Activated CD4-positive, alpha-beta T cell treated with anti-CD3 and anti-CD28 coated beads, Interleukin-2, Interleukin-4, amounts not matched to agents 100 ng/mL and 50 ng/mL, durations not matched to agents 16 hours and 8 hours (primary cell): Measurements from ENCODE around the gene CLSTN1.
"Not testable (repeated sequence)": the region's sequence is repeated elsewhere in the genome, so short reads cannot be mapped to it uniquely, and the experiment has no call there.

Source experiments
- DNase-seq: peaks from one replicate; pipeline ENCODE4 v3.0.0-alpha.2; 2020; ENCODE audit warnings: low spot score

CLSTN1 gene

DNA sequence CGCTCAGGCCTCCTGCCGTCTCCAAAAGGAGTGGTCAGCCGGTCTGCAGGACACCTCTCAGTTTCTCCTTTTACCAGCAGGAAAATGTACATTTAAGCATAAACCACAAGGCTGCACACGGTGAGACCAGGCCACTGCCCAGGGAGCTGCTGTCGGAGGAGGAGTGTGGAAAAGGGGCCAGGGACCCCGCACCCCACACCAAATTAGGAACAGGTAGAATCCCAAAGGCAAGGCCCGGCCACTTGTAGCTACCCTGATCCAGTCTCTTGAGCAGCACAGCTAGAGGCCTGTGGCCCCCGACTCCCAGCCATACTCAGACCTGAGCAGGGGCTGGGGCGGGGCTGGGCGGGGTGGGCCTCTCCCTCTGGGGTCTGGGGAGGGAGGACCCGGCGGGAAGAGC lies 94.2 kb downstream of the CLSTN1 start:
- no peak for DNase-seq

DNA sequence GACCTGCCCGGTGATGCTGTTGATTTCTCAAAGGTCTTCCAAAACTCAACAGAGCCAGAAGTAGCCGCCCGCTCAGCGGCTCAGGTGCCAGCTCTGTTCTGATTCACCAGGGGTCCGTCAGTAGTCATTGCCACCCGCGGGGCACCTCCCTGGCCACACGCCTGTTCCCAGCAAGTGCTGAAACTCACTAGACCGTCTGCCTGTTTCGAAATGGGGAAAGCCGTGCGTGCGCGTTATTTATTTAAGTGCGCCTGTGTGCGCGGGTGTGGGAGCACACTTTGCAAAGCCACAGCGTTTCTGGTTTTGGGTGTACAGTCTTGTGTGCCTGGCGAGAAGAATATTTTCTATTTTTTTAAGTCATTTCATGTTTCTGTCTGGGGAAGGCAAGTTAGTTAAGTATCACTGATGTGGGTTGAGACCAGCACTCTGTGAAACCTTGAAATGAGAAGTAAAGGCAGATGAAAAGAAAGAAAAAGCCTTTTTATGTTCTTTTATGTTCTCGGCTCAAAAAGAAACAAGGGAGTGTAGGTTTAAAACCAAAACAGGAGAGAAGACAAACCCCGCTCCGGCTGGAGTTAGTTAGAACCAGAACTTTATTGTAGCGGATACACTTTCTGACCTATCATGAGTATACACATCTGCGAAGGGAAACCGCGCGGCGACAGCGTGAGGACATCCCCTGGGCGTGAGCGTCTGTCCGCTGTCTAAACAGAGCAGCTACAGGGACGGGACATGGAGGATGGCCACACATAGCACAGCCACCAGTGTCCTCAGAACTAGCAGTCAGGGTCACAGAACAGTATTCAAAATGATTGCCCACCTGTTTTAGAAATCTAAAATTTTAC lies 95.1 kb downstream of the CLSTN1 start:
- peak; percentile 77 for DNase-seq

DNA sequence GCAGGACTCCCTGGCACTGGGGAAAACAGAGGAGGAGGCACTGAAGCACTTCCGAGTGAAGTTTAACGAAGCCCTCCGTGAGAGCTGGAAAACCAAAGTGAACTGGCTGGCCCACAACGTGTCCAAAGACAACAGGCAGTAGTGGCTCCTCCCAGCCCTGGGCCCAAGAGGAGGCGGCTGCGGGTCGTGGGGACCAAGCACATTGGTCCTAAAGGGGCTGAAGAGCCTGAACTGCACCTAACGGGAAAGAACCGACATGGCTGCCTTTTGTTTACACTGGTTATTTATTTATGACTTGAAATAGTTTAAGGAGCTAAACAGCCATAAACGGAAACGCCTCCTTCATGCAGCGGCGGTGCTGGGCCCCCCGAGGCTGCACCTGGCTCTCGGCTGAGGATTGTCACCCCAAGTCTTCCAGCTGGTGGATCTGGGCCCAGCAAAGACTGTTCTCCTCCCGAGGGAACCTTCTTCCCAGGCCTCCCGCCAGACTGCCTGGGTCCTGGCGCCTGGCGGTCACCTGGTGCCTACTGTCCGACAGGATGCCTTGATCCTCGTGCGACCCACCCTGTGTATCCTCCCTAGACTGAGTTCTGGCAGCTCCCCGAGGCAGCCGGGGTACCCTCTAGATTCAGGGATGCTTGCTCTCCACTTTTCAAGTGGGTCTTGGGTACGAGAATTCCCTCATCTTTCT lies 96.7 kb downstream of the CLSTN1 start:
- DNase-seq = no peak

DNA sequence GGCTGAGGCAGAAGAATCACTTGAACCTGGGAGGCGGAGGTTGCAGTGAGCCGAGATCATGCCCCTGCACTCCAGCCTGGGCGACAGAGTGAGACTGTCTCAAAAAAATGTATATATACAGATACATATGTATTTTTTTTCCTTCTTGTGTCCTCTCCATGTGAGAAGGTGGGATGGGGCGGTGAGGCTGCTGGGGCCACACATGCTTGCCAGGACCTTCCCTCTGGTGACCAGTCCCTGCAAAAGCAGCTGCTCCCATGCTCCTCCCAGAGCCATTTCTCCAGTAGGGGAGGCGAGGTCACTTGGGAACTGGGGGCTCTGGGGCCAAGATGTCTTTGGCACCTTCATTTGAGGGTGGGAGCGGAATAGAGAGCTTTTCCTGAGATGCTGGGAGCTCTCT lies 97.4 kb downstream of the CLSTN1 start:
- DNase-seq = no peak

DNA sequence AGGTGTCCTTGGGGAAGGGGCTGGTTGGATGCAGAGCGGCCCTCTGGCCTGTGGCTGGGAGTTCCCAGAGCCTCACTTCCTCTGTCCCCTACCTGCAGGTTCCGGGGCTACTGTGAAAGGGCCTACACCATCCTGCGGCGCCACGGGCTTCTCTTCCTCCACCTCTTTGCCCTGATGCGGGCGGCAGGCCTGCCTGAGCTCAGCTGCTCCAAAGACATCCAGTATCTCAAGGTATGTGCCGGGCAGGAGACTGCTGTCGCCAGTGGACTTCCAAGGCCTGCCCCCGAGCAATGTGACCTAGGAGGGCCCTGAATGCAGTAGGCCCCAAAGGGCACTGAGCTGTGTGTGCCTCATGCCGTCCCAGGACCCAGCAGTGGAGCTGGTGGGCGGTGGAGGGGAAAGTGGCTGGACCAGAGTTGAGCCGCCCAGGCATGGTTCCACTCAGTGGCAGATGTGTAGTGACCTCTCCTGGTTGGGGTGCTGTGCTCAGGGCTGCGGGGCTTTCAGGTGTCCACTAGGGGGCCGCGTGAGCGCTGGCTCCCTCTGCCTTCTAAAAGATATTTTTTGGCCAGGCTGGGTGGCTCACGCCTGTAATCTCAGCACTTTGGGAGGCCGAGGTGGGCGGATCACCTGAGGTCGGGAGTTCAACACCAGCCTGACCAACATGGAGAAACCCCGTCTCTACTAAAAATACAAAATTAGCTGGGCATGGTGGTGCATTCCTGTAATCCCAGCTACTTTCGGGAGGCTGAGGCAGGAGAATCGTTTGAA lies 98.9 kb downstream of the CLSTN1 start:
- peak; percentile 70 for DNase-seq

DNA sequence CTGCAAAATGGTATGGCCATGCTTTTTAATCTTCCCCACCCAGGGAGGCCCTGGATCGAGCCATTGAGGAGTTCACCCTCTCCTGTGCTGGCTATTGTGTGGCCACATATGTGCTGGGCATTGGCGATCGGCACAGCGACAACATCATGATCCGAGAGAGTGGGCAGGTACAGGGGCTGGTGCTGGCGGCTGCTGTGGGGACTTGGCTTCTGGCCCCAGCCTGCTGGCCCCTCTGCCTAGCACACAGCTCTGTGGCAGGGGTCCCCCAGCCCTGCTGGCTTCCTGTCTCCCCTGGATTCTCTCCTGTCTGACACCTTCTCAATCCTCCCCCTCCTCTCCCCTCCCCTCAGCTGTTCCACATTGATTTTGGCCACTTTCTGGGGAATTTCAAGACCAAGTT lies 99.8 kb downstream of the CLSTN1 start:
- DNase-seq = no peak

DNA sequence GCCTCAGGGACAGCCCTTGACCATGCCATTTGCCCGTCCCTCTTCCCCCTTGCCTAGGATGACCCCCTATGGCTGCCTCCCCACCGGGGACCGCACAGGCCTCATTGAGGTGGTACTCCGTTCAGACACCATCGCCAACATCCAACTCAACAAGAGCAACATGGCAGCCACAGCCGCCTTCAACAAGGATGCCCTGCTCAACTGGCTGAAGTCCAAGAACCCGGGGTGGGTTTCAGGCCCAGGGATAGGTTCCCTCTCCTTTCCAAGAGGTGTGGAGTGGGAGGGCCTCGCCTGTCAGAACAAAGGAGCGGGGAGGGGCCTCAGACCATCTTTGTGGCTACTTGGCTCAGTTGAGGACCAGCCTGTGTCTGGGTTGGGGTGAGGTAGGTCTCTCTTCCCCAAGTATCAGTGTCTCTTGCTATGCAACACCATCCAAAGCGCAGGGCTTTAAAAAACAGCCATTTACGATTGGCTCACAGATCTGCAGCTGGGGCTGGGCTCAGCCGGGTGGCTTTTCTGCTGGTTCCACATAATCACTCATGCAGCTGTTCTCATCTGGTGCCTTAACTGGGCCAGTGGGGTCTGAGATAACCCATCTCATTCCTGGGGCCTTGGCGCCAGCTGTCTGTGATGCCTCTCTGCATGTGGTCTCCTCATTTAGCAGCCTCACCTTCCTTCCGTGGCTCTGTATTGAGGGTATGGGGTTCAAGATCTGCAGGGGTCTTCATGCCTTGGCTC lies 100.5 kb downstream of the CLSTN1 start:
- no peak for DNase-seq

DNA sequence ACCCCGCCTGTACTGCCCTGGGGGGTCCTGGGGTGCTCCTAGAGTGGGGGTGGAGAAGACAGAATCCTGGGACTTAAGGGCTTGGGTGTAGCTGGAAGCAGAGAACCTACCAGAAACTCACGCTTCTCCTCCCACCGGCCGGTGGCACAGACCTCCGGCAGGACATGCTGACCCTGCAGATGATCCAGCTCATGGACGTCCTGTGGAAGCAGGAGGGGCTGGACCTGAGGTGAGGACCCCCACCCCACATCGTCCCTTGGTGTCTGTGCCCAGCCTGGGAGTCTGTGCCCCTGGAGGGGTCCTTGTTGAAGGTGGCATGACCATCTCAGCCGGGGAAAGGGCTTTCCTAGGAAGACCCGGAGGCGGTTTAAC lies 101.4 kb downstream of the CLSTN1 start:
- no peak for DNase-seq

DNA sequence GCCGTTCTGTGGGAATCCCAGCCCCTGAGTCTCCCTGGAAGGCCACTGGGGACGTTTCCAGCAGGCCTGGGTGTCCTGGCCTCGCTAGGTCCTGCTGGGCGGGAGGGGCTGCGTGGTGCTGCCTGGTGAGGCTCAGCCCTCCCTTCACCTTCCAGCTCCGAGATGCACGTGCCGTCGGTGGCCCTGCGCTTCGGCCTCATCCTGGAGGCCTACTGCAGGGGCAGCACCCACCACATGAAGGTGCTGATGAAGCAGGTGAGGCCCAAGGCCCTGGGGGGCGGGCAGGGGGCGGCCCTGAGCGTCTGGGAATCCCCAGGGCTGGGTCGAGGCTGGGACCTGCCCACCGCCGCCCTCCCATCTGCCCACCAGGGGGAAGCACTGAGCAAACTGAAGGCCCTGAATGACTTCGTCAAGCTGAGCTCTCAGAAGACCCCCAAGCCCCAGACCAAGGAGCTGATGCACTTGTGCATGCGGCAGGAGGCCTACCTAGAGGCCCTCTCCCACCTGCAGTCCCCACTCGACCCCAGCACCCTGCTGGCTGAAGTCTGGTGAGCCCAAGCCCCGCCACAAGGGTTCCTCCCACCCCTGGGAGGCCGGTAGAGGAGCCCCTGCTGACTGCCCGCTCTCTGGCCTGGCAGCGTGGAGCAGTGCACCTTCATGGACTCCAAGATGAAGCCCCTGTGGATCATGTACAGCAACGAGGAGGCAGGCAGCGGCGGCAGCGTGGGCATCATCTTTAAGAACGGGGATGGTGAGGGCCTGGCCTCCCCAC lies 102.0 kb downstream of the CLSTN1 start:
- peak; percentile 48 for DNase-seq

DNA sequence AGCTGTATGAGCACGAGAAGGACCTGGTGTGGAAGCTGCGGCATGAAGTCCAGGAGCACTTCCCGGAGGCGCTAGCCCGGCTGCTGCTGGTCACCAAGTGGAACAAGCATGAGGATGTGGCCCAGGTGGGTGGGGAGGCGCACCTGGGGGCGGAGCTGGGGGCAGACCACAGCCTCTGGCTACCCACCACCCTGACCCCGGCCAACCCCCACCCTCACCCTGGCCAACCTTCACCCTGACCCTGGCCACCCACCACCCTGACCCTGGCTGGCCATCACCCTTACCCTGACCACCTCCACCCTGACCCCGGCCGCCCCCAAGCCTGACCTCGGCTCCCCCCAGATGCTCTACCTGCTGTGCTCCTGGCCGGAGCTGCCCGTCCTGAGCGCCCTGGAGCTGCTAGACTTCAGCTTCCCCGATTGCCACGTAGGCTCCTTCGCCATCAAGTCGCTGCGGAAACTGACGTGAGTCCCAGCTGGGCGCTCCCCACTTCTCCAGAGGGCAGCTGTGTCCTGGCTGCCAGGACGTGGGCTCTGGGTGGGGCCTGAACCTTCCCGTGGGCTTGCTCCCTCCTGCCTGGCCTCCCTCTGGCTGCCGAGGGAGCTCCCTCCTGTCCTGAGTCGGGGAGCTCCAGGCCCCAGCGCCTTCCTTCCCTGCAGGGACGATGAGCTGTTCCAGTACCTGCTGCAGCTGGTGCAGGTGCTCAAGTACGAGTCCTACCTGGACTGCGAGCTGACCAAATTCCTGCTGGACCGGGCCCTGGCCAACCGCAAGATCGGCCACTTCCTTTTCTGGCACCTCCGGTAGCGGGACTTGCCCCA lies 102.8 kb downstream of the CLSTN1 start:
- DNase-seq = no peak

DNA sequence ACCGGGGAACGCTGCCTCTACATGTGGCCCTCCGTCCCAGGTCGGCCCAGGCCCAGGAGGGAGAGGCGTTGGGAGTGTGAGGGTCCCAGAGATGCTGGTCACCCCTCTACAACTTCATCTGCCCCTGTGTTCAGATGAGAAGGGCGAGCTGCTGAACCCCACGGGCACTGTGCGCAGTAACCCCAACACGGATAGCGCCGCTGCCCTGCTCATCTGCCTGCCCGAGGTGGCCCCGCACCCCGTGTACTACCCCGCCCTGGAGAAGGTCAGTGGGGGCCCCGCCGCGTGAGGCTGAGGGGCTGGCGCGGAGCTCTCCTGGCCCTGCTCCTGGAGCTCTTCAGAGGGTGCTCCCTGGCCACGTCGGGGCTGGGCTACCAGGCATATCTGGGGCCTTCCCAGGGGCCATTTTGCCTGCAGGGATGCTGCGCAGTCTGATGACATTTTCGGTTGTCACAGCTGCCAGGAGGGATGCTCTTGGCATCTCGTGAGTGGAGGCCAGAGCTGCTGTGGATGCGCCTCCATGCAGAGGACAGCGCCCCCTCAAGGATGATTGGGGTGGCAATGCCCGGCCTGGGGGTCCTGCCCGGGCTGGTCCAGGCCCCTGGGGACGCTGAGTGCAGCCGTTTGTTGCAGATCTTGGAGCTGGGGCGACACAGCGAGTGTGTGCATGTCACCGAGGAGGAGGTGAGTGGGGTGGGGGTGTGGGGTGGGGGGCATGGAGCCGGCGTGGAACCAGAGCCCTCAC lies 103.6 kb downstream of the CLSTN1 start:
- DNase-seq = no peak

DNA sequence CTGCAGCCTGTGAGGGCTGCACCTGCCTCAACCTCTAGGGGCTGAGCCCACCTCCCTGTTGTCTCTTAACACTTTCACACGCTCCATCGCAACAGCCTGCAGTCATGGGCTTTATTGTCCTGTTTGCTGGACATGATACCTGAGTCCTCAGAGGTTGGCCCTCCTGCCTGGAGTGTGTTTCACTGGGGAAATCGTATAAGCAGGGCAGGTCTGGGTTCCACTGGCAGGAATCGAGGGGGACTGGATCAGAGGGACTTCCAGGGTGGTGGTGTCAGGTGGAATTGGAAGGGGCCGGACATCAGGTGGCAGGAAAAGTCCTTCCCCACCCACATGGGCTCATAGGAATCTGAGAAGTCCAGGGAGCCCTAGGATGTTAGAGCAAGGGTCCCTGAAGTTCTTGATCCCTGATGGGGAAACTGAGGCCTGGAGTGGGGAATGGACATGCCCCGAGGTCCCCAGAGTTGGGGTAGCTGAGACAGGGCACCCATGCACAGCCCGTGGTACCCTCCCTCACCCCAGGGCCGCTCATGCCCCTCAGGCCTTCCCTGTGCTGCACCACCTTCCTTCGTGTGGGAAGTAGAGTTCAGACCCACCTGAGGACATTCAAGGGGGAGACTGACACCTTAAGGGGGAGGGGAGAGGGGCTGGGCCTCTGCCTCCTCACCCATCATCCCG lies 105.6 kb downstream of the CLSTN1 start:
- no peak for DNase-seq

DNA sequence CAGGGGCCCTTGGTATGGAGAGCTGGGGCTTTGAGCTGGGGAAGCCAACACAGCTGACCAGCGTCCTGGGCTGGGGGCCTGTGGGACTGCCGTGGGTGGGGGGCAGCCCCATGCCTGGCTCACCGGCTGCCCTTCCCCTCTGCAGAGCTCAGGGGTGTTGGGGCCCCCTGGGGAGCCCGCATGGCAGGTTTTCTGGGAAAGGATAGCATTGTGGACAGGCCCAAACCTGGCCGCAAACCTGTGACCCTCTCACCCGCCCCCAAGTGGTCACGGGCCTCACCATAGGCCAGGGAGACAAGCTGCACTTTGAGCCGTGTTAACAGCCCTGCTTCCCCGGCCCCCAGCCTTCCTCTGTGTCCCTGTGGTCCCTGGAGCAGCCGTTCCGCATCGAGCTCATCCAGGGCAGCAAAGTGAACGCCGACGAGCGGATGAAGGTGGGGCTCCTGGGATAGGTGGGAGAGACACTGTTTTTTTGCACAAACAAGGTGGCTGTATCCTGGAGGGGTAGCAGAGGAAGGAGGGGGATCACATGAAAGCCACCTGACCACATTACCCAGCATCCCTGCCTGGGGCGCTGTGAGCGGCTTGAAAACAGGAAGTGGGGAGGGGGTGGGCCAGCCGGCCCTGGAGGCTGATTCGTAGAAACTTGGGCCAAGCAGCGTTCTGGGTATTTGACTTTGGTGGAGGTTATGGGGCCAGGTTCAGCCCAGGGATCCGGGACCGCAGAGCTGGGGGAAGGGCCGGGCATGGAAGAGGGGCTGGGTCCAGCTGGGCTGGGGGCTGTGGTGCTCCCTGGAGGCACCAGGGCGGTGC lies 106.4 kb downstream of the CLSTN1 start:
- DNase-seq = peak; percentile 96

DNA sequence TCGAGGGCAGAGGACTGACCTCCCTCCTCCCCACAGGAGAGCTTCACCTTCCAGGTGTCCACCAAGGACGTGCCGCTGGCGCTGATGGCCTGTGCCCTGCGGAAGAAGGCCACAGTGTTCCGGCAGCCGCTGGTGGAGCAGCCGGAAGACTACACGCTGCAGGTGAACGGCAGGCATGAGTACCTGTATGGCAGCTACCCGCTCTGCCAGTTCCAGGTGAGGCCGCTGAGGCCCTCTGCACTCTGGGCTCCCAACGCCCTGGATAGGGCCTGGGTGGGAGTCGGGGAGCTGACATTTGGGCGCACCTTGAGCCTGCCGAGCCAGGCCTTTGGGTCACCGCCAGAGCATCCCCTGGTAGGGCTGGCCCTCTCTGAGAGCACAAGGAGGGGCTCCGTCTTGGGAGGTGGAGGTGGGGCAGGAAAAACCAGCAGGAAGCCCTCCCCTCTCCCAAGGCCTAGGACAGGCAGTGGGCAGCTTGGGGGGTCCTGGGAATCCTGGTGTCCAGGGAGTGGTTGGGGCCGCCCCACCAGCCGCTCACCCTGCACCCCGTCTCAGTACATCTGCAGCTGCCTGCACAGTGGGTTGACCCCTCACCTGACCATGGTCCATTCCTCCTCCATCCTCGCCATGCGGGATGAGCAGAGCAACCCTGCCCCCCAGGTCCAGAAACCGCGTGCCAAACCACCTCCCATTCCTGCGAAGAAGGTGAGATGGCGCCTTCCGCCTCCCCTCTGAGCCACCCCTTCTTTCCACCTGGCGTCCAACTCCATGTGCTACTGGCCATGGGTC lies 107.2 kb downstream of the CLSTN1 start:
- DNase-seq = peak; percentile 28

DNA sequence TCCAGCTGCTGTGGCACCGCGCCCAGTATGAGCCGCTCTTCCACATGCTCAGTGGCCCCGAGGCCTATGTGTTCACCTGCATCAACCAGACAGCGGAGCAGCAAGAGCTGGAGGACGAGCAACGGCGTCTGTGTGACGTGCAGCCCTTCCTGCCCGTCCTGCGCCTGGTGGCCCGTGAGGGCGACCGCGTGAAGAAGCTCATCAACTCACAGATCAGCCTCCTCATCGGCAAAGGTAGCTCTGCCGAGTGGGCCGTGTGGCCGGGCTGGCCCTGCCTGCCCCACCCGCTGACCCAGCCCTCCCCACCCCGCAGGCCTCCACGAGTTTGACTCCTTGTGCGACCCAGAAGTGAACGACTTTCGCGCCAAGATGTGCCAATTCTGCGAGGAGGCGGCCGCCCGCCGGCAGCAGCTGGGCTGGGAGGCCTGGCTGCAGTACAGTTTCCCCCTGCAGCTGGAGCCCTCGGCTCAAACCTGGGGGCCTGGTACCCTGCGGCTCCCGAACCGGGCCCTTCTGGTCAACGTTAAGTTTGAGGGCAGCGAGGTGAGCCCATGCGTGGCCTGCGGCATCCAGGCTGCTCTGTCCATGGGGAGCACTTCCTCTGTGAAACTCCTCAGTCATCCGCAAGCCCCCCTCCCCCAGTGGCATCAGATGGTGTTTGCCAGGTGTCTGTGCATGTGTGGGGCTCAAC lies 108.1 kb downstream of the CLSTN1 start:
- DNase-seq = peak; percentile 42

DNA sequence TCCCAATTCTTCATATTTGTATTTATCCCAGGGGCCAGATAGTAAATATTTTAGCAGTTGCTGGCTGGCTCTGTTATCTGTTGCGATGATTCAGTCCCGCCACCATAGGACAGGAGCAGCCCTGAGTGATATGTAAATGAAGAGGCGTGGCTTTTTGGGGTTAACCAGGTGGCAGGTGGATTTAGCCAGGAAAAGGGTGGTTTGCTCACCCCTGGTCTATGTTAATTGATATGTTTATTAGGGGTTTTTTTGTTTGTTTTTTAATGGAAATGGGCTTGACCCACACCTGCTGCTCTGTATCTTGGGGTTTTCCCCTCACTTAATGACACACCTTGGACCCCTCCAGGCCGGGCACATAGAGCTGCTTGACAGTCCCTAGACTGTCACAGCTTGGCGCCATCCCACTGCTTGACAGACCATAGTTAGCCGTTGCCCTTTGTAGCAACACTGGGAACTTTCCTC lies 109.5 kb downstream of the CLSTN1 start:
- DNase-seq = no peak

DNA sequence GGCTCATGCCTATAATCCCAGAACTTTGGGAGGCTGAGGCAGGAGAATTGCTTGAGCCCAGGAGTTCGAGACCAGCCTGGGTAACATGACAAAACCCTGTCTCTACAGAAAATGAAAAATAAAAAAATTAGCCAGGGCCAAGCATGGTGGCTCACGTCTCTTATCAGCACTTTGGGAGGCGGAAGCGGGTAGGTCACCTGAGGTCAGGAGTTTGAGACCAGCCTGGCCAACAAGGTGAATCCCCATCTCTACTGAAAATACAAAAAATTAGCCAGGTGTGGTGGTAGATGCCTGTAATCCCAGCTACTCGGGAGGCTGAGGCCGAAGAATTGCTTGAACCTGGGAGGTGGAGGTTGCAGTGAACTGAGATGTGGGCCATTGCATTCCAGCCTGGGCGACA lies 111.0 kb downstream of the CLSTN1 start:
- not testable (repeated sequence) for DNase-seq
